HG02943 (cell line): Measurements from ENCODE around the gene MBD6.

Experiments
- ATAC-seq: cut with Tn5 transposase; IDR thresholded peaks from one replicate; pipeline ENCODE4 v1.9.1; 2021; ENCODE audit warnings: mild to moderate bottlenecking, low read depth, moderate library complexity; ENCODE audit not compliant: unreplicated experiment

Gene MBD6

DNA sequence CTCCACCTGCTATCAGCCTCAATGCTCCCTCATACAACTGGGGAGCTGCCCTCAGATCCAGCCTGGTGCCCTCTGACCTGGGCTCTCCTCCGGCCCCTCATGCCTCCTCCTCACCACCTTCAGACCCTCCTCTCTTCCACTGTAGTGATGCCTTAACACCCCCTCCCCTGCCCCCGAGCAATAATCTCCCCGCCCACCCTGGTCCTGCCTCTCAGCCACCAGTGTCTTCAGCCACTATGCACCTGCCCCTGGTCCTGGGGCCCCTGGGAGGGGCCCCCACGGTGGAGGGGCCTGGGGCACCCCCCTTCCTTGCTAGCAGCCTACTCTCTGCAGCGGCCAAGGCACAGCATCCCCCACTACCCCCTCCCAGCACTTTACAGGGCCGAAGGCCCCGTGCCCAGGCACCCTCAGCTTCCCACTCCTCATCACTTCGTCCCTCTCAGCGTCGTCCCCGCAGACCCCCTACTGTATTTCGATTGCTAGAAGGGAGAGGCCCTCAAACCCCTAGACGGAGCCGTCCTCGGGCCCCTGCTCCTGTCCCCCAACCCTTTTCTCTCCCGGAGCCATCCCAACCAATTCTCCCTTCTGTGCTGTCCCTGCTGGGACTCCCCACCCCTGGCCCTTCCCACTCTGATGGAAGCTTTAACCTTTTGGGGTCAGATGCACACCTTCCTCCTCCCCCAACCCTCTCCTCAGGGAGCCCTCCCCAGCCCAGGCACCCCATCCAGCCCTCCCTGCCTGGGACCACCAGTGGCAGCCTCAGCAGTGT, 3.2 kb downstream of the MBD6 start:
- no peak for ATAC-seq

DNA sequence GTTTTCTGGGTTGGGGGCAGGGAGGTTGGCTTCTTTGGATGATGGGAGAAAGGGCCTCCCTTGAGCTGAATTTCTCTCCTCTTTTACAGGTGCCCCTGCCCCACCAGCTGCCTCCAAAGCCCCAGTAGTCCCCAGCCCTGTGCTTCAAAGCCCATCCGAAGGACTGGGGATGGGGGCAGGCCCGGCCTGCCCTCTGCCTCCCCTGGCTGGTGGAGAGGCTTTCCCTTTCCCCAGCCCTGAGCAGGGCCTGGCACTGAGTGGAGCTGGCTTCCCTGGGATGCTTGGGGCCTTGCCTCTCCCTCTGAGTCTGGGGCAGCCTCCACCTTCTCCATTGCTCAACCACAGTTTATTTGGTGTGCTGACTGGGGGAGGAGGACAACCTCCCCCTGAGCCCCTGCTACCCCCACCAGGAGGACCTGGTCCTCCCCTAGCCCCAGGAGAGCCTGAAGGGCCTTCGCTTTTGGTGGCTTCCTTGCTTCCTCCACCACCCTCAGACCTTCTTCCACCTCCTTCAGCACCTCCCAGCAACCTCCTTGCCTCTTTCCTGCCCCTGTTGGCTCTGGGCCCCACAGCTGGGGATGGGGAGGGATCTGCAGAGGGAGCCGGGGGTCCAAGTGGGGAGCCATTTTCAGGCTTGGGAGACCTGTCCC, 4.0 kb downstream of the MBD6 start:
- no peak for ATAC-seq

DNA sequence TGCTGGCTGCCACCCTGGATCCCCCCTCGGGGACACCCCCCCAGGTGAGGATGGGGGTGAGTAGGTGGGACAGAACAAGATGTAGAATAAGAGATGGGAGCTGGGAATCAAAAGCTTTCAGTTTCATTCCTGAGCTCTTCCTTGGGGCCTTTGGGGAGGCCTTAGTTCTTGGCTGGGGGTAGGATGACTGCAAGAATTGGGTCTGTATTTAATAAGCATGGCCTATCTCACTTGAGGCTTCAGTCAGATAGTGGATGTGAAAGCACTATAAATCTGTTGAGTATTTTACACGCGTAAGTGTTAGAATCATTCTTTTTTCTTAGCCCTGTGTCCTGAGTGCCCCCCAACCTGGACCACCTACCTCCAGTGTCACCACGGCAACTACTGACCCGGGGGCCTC, 4.6 kb downstream of the MBD6 start:
- ATAC-seq: no peak

DNA sequence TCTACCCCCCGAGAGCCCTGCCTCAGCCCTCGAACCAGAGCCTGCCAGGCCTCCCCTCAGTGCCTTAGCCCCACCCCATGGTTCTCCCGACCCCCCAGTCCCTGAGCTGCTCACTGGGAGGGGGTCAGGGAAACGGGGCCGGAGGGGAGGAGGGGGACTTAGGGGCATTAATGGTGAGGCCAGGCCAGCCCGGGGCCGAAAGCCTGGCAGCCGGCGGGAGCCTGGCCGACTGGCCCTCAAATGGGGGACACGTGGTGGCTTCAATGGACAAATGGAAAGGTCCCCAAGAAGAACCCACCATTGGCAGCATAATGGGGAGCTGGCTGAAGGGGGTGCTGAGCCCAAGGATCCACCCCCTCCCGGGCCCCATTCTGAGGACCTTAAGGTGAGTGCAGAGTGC, 5.6 kb downstream of the MBD6 start:
- ATAC-seq: no peak

DNA sequence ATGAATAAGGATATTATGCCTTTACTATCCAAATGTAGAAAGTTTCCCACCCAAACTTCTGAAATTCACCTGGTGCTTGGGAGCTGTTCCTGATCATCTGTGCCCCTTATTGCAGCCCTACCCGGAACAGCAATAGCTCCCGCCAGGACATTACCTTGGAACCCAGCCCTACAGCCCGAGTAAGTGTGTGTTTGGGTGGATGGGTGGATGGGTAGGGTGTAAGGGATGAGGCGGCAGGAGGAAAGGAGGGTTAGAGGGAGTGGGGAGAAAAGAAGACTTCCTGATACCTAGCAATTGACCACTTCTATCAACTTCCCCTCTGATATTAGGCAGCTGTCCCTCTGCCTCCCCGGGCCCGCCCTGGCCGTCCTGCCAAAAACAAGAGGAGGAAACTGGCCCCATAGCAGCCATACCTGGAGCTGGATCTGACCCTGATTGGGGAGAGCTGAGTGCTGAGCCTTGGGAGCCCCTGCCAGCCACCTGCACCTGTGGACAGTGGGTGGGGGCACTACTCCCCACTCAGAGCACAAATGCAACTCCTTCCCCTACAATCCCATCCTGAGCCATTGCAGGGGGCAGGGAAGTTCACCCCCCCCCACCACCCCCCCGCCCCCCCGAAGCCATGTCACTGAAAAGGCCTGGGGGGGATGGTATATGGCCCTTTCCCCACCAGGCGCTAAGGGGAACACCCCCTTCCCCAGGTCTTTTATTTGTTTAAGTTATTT, 6.4 kb downstream of the MBD6 start:
- ATAC-seq: no peak

DNA sequence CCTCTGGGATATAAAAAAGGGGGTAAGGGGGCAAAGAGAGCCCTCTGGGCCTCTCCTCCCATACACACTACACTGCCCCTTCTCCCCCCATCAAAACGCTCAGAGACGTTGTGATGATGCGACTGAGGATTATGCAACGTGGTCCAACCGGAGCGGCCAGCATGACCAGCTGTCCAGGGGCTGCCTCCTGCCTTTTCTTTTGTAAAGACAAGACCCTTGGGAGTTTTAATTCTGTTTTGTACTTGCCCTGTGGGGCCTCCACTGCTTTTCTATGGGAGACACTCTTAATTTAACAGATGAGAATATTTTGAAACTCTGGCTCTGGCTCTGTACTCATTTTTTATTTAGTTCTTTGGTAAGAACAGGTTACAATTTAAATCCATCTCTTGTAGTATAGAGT, 7.2 kb downstream of the MBD6 start:
- ATAC-seq: no peak

DNA sequence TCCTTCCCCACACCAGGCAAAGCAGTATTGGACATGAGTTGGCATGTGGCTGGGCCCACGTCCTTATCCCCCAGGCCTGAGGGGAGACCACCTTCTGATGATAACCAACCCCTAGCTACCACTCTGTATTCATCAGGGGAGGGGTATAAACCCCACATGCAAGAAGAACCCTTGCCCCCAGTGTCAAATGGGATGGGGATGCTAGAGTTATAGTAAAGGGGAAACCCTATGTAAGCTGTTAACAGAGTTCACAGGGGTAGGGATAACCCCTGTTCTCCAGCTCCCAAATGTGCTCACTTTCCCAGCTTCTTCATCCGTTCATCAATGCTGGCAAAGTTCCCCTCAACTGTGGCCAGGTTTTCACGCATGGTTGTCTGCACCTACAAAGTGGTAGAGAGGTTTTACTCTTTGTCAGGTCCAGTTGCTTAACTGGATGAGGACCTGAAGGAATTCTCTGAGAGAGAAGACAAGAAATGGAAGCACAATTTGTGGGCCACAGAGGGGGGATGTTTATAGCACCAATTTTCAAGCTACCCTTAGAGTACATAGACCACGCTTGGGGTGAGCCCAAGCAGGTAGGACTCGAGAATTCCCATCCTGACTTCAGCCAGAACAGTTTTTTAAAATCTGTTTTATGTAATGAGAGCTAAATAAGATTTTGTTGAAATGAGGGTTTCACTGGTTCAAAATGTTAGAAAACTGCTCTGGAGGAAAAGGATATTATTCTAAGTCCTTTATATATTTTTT, 7.9 kb downstream of the MBD6 start:
- no peak for ATAC-seq

DNA sequence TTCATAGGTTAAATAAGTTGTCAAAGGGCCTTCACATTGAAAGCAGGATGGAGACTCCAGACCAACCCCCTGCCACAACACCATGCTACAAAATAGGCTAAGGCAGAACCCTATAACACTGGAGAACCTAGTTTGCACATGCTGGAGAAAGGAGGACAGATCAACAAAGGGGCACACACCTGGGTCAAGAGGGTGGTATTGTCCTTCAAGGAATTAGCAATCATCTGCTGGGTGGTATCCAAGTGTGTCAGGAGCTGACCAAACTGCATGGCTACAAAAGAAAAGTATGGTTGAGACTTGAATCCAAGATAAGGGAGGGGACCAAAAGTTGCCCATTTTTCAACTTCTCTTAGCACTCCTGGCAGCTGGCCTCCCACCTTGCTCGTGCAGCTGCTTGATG, 9.2 kb downstream of the MBD6 start:
- ATAC-seq: no peak

DNA sequence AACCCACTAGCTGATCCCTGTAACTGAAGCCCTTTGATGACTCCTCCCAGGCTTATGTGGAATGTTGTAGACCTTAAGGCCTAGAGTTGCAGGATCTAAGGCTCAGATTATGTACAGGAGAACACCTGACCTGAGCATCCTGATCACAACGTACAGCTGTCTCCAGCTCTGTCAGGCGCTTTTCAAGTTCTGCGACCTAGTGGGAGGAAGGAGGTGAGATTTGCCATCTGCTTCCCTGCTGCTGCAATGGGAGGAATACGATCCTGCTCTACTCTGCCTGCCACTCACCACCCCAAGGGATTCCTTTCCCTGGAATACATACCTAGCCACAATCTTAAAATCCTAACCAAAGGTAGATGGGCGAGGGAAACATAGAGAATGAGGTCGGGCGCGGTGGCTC, 10.5 kb downstream of the MBD6 start:
- no peak for ATAC-seq

DNA sequence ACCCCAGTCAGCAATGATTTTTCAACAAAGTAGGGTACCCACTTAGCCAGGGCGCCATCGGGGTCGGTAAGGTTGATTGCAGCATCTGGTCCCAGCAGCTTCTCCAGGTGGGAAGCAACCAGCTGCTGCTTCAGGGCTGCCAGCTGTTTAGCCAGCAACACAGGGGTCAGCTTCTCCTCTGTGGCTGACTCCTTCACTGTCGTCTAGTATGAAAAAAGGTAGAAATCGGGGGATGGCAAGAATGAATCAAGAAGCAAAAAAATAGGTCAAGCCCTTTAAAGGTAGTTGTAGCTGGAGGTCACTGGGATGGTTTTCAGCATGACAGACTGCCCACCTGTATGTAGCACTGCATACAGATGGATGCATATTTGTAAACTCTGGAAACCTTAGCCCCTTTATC, 11.6 kb downstream of the MBD6 start:
- ATAC-seq: no peak

DNA sequence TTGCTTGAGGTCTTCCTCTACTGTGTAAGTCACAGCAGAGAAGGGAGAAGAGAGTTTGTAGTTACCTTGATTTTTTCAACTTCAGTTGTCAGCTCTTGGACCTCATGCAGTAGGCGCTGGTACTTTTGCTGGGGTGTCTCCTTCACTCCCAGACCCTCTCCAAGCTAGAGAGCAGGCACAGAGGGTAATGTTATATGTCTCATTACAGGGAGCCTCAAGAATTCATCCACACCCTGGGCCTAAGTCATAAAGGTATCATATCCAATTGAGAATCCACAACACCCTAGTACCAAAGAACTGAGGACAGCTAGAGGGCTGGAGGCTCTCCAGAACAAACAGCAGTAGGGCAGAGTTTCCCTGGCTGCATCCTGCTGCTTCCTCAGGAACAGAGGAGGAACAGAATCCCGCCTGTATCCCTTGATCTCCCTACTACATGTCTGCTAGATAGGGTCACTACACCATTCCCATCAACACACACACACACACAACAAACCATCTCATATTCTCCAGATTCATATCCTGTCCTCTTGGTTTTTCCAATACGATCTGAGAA, 12.4 kb downstream of the MBD6 start:
- no peak for ATAC-seq

DNA sequence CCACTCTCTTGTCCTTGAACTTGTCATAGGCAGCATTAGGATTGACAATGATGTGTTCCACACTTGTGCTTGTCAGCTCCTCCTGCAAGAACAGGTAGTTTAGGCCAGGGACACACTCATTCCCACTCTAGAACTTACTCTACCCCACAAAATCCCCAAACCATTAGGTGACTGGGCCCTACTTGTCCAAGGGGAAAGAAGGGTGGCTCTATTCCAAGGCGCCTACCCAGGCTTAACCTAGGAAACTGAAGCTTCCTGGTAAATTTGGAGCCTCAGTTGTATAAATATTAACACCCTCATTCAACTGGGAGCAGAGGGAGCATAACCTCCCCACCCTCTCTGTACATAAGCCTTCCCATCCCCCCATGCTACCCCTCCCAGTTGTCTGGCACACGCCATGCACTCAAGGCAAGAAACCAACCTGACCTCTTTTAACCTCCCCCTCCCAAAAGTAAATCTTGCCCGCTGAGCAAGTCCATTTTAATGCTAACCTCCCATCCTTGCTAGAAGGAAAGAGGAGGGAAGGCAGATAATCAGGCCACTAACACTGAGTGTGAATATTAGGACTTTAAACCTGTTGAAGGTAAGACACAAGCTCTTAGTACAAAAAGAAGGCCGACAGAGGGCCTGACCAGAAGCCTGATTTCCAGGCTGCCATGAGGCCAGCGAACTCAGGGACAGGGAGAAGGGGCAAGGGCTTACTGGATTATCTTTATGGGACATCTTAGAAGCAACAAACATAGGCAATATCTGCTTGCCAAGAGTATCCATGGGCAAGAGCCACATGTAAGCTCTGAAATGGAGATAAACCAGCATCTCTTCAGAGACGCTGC, 13.4 kb downstream of the MBD6 start:
- no peak for ATAC-seq

DNA sequence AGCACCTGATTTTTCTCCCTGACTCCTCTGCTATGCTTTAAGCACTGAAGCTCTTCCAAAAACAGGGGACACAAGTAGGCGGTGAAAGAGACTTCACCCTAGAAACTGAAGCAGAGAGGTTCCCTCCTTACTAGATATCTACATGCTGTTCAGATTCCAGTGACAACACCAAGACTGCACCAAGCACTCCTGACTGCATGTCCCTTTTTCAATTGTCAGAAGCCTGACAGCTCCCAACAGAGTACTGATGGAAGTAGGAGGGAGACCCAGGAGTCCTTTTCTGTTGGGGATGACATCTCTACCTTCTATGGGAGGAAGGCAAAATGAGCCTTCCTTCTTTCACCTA, 13.9 kb downstream of the MBD6 start:
- ATAC-seq: no peak

DNA sequence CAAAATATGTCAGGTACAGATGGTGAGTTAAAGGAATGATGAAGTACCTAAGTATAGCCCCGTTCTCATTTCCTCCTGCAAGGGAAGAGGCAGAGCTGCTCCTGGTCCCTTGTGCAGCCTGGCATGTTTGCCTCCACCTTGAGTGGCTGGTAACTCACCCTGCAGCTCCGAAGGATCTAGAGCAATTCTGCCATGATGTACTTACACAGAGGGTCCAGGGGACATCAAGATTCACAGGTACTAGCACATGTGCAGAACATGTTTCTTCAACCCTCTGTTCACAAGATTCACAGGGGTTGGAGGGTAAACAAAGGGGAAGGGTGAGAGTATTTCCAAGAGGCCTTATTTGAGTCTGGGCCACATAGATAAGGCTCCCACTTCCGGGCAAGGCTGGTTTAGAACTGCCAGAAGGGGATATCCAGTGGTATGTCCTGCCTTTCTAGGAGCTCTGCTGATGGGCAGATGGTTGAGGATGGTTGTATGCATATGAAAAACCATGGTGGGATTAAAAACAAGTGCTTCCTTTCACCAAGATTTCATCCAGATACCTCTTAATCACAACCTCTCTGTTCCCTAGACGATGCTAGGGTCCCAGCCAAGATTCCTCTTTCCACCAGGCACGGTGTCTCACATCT, 16.6 kb downstream of the MBD6 start:
- no peak for ATAC-seq

DNA sequence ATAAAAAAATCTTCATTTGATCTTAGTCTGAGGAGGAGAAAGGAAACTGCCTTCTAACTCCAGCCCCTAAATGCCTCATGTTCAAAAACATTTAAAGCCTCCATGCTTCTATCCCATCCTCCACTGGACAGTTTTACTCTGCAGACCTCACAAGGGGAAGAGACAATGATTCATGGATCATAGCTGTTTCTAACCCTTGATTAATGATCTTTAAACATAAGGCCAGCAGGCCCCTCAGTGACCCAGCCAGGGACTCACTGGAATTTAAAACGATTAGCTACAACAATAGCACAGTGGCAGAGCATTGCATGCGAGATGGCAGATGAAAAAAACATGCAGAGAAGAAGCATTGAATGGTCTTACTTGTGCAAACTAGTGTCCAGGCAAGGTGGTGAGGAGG, 18.4 kb downstream of the MBD6 start:
- no peak for ATAC-seq

DNA sequence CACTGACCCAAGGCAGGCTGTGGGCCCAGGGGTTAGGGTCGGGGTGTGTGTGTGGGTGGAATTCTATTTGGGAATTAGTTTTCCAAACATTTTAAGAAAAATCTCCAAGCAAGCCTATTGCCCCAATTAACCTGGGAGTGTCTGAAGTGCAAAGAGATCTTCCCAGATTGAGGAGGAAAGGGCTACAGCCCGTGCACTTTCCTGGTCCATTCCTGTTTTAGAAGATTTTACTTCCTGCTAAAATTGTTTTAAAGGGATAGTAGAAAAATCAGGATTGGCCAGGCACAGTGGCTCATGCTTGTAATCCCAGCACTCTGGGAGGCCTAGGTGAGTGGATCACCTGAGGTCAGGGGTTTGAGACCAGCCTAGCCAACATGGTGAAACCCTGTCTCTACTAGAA, 19.1 kb downstream of the MBD6 start:
- ATAC-seq: no peak

DNA sequence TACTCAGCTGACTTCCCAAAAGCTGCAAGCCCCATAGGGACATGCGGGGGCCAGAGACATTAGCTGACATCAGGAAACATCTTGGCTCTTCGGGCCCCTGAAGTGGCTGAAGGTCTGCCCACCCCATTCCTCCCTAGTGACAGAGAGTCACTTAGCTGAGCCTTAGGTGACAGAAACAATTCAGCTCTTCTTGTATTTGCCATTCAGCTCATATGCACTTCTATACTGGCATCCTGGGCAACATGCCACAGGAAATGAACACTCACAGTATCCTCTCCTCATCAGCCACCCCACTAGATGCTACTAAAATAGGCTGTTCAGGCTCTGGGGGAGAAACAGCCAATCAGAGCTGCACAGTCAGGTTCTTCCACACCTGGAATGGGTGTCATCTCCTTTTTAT, 21.0 kb downstream of the MBD6 start:
- no peak for ATAC-seq

DNA sequence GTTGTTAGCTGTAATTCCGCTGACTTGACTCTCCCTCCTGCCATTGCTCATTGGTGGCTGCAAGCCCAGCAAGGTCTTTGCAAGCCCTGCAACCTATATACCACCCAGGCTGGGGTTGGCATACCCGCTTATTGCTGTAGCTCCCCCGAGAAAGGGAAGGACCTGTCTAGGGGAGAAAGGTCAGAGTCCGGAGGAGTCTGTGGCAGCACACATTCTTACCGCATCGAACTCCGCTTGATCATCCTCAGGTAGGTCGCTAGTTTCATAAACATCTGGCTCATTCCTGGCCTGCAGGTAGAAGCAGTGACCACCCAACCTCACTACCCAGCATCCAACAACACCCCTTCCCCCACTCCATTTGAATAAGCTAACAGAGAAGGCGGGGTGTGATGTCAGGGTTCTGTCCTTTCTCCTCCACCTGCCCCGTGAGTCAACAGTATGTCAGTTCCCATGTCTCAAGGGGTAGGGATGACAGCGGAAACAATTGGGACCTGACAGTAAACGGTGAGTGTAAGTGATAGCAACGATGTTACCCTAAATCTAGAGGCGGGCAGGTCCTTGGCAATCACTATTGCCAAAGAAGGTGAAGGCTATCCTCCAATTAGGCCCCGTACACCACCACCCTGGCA, 23.3 kb downstream of the MBD6 start:
- ATAC-seq: no peak
